GM23338 (cell line): ENCODE data around the gene P4HTM.

ENCODE experiments used
- CTCF ChIP-seq, 2 experiments: fragments of 200-600 bp in 1 of 2; sonication (generic) in 1 of 2; conservative IDR thresholded peaks; 2 replicates each; pipeline versions ENCODE4 v1.5.1 to v1.6.1; 2016 to 2017; ENCODE audit warnings: antibody characterized with exemption in 2 of 2, low read depth in 2 of 2, mild to moderate bottlenecking in 2 of 2, moderate library complexity in 1 of 2
- EZH2 ChIP-seq: fragments of 200-600 bp; sonication (generic); IDR thresholded peaks from one replicate; pipeline ENCODE4 v1.8.0; 2017; ENCODE audit warnings: antibody characterized with exemption, mild to moderate bottlenecking, low read depth; ENCODE audit not compliant: unreplicated experiment
- EZH2phosphoT487 ChIP-seq: fragments of 200-600 bp; sonication (generic); IDR thresholded peaks from one replicate; pipeline ENCODE4 v1.8.1; 2018; ENCODE audit warnings: antibody characterized with exemption; ENCODE audit not compliant: unreplicated experiment
- JUNB ChIP-seq: IDR thresholded peaks from one replicate; pipeline ENCODE4 v1.6.1; 2016; ENCODE audit warnings: antibody characterized with exemption; ENCODE audit not compliant: unreplicated experiment
- POLR2AphosphoS5 ChIP-seq: IDR thresholded peaks from 2 replicates; pipeline ENCODE4 v1.6.1; 2016; ENCODE audit warnings: antibody characterized with exemption, low read depth
- REST ChIP-seq: IDR thresholded peaks from one replicate; pipeline ENCODE4 v1.6.1; 2018; ENCODE audit warnings: antibody characterized with exemption; ENCODE audit not compliant: unreplicated experiment
- ZNF462 ChIP-seq: fragments of 250-450 bp; sonication (Bioruptor Pico); IDR thresholded peaks from 2 replicates; pipeline ENCODE4 v1.5.0; 2020; ENCODE audit warnings: mild to moderate bottlenecking, moderate library complexity

- no peak for TF ChIP-seq CTCF (conservative IDR thresholded peaks at IDR 0.05; ENCODE audit: low read depth in 2 of 2)
- TF ChIP-seq REST, result no peak
- no peak for TF ChIP-seq JUNB
- TF ChIP-seq EZH2, result no peak
- TF ChIP-seq POLR2AphosphoS5, result no peak
- no peak for TF ChIP-seq ZNF462 (CRISPR knock-in tag)
- TF ChIP-seq EZH2phosphoT487, result no peak
Observed at GRCh38 chr3:48980295-48980694, 9.7 kb upstream of the P4HTM start.
